ENCODE data around the gene ASTN2.

Gene ASTN2

DNA sequence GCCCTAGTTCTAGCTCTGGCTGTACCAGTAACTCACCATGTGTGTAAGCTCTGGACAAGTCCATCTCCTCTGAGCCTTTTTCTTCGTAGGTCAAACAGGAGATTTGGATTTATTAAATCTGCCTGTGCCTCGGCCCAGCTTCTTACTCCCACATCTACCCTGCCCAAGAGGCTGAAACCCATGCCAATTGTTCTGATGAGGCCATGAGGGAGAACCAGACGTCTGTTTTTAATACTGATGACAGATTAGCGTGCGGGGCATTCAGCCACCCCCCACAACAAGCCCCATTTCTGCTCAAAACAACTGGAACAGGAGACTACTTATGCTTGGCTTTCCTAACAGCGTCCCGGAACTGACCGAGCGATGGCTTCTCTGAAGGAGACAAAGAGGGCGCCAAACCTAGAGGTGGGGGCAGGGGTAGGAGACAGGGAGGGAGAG is 808.9 kb downstream of the ASTN2 start:
- H3K79me1 ChIP-seq (ENCODE audit: low read depth, low read length), result no peaks in the 10 kb centered on the region

DNA sequence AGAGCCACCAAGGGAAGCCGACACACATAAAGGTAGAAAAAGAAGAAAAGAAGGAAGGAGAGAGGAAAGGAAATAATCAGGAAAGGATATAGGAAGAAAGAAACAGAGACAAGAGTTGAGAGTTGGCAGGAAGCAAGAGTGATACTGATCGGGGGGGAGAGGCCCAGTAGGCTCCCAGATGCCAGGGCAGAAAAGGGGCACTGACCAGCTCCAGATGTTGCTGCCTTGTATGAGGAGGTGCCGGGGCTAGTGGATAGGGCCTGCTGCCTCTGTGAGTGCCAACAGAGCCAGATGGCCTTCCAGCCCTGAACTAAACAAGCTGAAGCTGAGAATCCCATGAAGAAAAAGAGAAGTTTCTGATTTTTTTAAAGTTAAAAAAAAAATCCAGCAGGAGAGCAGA is 809.8 kb downstream of the ASTN2 start:
- no CpG with 5 or more reads among the region's 3 CpGs for WGBS, 2 donors (ENCODE audit: extremely low coverage in 2 of 2, insufficient read length in 2 of 2, insufficient replicate concordance in 1 of 2)

More for the DNA sequence above, 808.9 kb downstream of the ASTN2 start:
- H3K4ac ChIP-seq (ENCODE audit: low read length), result no peak overlapping the region
- no peak overlapping the region for H2BK12ac ChIP-seq (ENCODE audit: low read length)
- H4K8ac ChIP-seq (ENCODE audit: low read depth, low read length), result no peak overlapping the region
- no peak overlapping the region for H3K4me3 ChIP-seq (ENCODE audit: low read length in 2 of 2)
- H2BK15ac ChIP-seq (ENCODE audit: low read length), result no peak overlapping the region
- no peak overlapping the region for H2BK5ac ChIP-seq (ENCODE audit: low read length)
- DNase-seq (ENCODE audit: low spot score), result no peak
- peaks cover 0 to 7% of the 10 kb centered on the region in 2 donors for H3K36me3 ChIP-seq (replicated peaks in 1 of 2; ENCODE audit: control insufficient read depth in 2 of 2, insufficient read depth in 2 of 2, low read length in 2 of 2)
- WGBS, 2 donors (ENCODE audit: extremely low coverage in 2 of 2, insufficient read length in 2 of 2, insufficient replicate concordance in 1 of 2), result no CpG with 5 or more reads among the region's 10 CpGs
- no peaks in the 10 kb centered on the region for H3K9me3 ChIP-seq (replicated peaks in 1 of 2; ENCODE audit: control insufficient read depth in 2 of 2, insufficient read depth in 1 of 2, low read depth in 1 of 2, low read length in 2 of 2)
- H3K9ac ChIP-seq (ENCODE audit: low read depth, low read length, poor library complexity), result no peak overlapping the region
- H3K27ac ChIP-seq (replicated peaks; ENCODE audit: low read length), result no peak overlapping the region
- H3K23ac ChIP-seq (ENCODE audit: low read depth, low read length, poor library complexity), result no peak overlapping the region
- H3K18ac ChIP-seq (ENCODE audit: low read length), result peak overlapping the region; percentile 2
- H2AK5ac ChIP-seq (ENCODE audit: low read depth, low read length), result no peak overlapping the region
- H4K91ac ChIP-seq (ENCODE audit: low read depth, low read length, poor library complexity), result no peak overlapping the region
- no peaks in the 10 kb centered on the region for H3K4me1 ChIP-seq (ENCODE audit: control insufficient read depth in 2 of 2, insufficient read depth in 1 of 2, low read depth in 1 of 2, low read length in 2 of 2)
- H2BK120ac ChIP-seq (ENCODE audit: low read depth, low read length), result no peak overlapping the region
- H3K4me2 ChIP-seq (ENCODE audit: insufficient read depth, low read length, poor library complexity, severe bottlenecking), result no peak overlapping the region
- H2AFZ ChIP-seq (ENCODE audit: low read length), result no peak overlapping the region
- H3K27me3 ChIP-seq (ENCODE audit: control insufficient read depth in 3 of 3, insufficient read depth in 3 of 3, low read depth in 1 of 3, low read length in 3 of 3), result no peaks in the 10 kb centered on the region
- H3K14ac ChIP-seq (ENCODE audit: low read length), result no peak overlapping the region

DNA sequence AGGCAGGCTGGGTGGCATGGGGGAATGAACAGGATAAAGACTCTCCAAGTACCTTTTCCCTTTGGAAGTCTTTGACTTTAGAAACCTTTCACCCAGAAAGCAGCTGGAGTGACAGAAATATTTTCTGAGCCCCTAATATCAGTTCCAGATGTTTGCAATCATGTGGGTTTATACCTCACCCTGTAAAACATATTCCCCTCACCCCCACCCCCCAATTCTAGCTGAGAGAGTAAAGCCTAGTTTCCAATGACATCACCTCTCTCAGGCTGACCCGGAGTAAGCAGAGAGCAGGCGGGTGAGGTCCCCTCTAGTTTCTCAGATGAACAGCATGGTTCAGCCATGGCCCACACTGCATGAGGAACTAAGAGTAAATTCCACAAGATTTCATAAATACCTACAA is 810.6 kb downstream of the ASTN2 start:
- H3K23ac ChIP-seq (ENCODE audit: low read depth, low read length, poor library complexity), result no peak overlapping the region
- H2AK5ac ChIP-seq (ENCODE audit: low read depth, low read length), result no peak overlapping the region
- H3K4me2 ChIP-seq (ENCODE audit: insufficient read depth, low read length, poor library complexity, severe bottlenecking), result no peak overlapping the region
- no CpG with 5 or more reads among the region's 2 CpGs for WGBS, 2 donors (ENCODE audit: extremely low coverage in 2 of 2, insufficient read length in 2 of 2, insufficient replicate concordance in 1 of 2)
- no peak overlapping the region for H2BK120ac ChIP-seq (ENCODE audit: low read depth, low read length)
- no peak overlapping the region for H3K4me3 ChIP-seq (ENCODE audit: low read length in 2 of 2)
- no peak overlapping the region for H4K91ac ChIP-seq (ENCODE audit: low read depth, low read length, poor library complexity)
- H3K79me1 ChIP-seq (ENCODE audit: low read depth, low read length), result no peaks in the 10 kb centered on the region
- H2AFZ ChIP-seq (ENCODE audit: low read length), result no peak overlapping the region
- DNase-seq (ENCODE audit: low spot score), result no peak
- no peak overlapping the region for H2BK15ac ChIP-seq (ENCODE audit: low read length)
- peaks cover 0 to 7% of the 10 kb centered on the region in 2 donors for H3K36me3 ChIP-seq (replicated peaks in 1 of 2; ENCODE audit: control insufficient read depth in 2 of 2, insufficient read depth in 2 of 2, low read length in 2 of 2)
- H2BK12ac ChIP-seq (ENCODE audit: low read length), result no peak overlapping the region
- H3K9me3 ChIP-seq (replicated peaks in 1 of 2; ENCODE audit: control insufficient read depth in 2 of 2, insufficient read depth in 1 of 2, low read depth in 1 of 2, low read length in 2 of 2), result no peaks in the 10 kb centered on the region
- H3K4ac ChIP-seq (ENCODE audit: low read length), result no peak overlapping the region
- no peak overlapping the region for H3K14ac ChIP-seq (ENCODE audit: low read length)
- H3K18ac ChIP-seq (ENCODE audit: low read length), result no peak overlapping the region
- H3K4me1 ChIP-seq (ENCODE audit: control insufficient read depth in 2 of 2, insufficient read depth in 1 of 2, low read depth in 1 of 2, low read length in 2 of 2), result no peaks in the 10 kb centered on the region
- no peak overlapping the region for H3K9ac ChIP-seq (ENCODE audit: low read depth, low read length, poor library complexity)
- no peak overlapping the region for H3K27ac ChIP-seq (replicated peaks; ENCODE audit: low read length)
- no peak overlapping the region for H2BK5ac ChIP-seq (ENCODE audit: low read length)
- no peaks in the 10 kb centered on the region for H3K27me3 ChIP-seq (ENCODE audit: control insufficient read depth in 3 of 3, insufficient read depth in 3 of 3, low read depth in 1 of 3, low read length in 3 of 3)
- H4K8ac ChIP-seq (ENCODE audit: low read depth, low read length), result no peak overlapping the region

More for the DNA sequence above, 809.8 kb downstream of the ASTN2 start:
- peaks cover 0 to 7% of the 10 kb centered on the region in 2 donors for H3K36me3 ChIP-seq (replicated peaks in 1 of 2; ENCODE audit: control insufficient read depth in 2 of 2, insufficient read depth in 2 of 2, low read length in 2 of 2)
- no peak overlapping the region for H2BK120ac ChIP-seq (ENCODE audit: low read depth, low read length)
- H4K8ac ChIP-seq (ENCODE audit: low read depth, low read length), result no peak overlapping the region
- H2BK5ac ChIP-seq (ENCODE audit: low read length), result no peak overlapping the region
- H3K18ac ChIP-seq (ENCODE audit: low read length), result no peak overlapping the region
- H3K4me1 ChIP-seq (ENCODE audit: control insufficient read depth in 2 of 2, insufficient read depth in 1 of 2, low read depth in 1 of 2, low read length in 2 of 2), result no peaks in the 10 kb centered on the region
- no peak overlapping the region for H2AK5ac ChIP-seq (ENCODE audit: low read depth, low read length)
- no peak overlapping the region for H3K4me3 ChIP-seq (ENCODE audit: low read length in 2 of 2)
- no peak overlapping the region for H4K91ac ChIP-seq (ENCODE audit: low read depth, low read length, poor library complexity)
- DNase-seq (ENCODE audit: low spot score), result no peak
- H3K9me3 ChIP-seq (replicated peaks in 1 of 2; ENCODE audit: control insufficient read depth in 2 of 2, insufficient read depth in 1 of 2, low read depth in 1 of 2, low read length in 2 of 2), result no peaks in the 10 kb centered on the region
- H2AFZ ChIP-seq (ENCODE audit: low read length), result no peak overlapping the region
- no peak overlapping the region for H3K27ac ChIP-seq (replicated peaks; ENCODE audit: low read length)
- no peak overlapping the region for H3K9ac ChIP-seq (ENCODE audit: low read depth, low read length, poor library complexity)
- H2BK15ac ChIP-seq (ENCODE audit: low read length), result no peak overlapping the region
- no peak overlapping the region for H2BK12ac ChIP-seq (ENCODE audit: low read length)
- no peaks in the 10 kb centered on the region for H3K79me1 ChIP-seq (ENCODE audit: low read depth, low read length)
- no peak overlapping the region for H3K4me2 ChIP-seq (ENCODE audit: insufficient read depth, low read length, poor library complexity, severe bottlenecking)
- no peaks in the 10 kb centered on the region for H3K27me3 ChIP-seq (ENCODE audit: control insufficient read depth in 3 of 3, insufficient read depth in 3 of 3, low read depth in 1 of 3, low read length in 3 of 3)
- no peak overlapping the region for H3K23ac ChIP-seq (ENCODE audit: low read depth, low read length, poor library complexity)
- no peak overlapping the region for H3K4ac ChIP-seq (ENCODE audit: low read length)
- no peak overlapping the region for H3K14ac ChIP-seq (ENCODE audit: low read length)

- H2AFZ ChIP-seq (ENCODE audit: low read length), result no peak overlapping the region
- no peak for DNase-seq (ENCODE audit: low spot score)
- no peak overlapping the region for H4K91ac ChIP-seq (ENCODE audit: low read depth, low read length, poor library complexity)
- H2BK5ac ChIP-seq (ENCODE audit: low read length), result no peak overlapping the region
- H3K36me3 ChIP-seq (replicated peaks in 1 of 2; ENCODE audit: control insufficient read depth in 2 of 2, insufficient read depth in 2 of 2, low read length in 2 of 2), result no peaks in the 10 kb centered on the region
- H3K14ac ChIP-seq (ENCODE audit: low read length), result no peak overlapping the region
- no peak overlapping the region for H3K4me3 ChIP-seq (ENCODE audit: low read length in 2 of 2)
- H2BK120ac ChIP-seq (ENCODE audit: low read depth, low read length), result no peak overlapping the region
- no CpG with 5 or more reads among the region's 2 CpGs for WGBS, 2 donors (ENCODE audit: extremely low coverage in 2 of 2, insufficient read length in 2 of 2, insufficient replicate concordance in 1 of 2)
- H3K27me3 ChIP-seq (ENCODE audit: control insufficient read depth in 3 of 3, insufficient read depth in 3 of 3, low read depth in 1 of 3, low read length in 3 of 3), result no peaks in the 10 kb centered on the region
- no peak overlapping the region for H3K23ac ChIP-seq (ENCODE audit: low read depth, low read length, poor library complexity)
- no peak overlapping the region for H3K9ac ChIP-seq (ENCODE audit: low read depth, low read length, poor library complexity)
- no peak overlapping the region for H3K4me2 ChIP-seq (ENCODE audit: insufficient read depth, low read length, poor library complexity, severe bottlenecking)
- H2BK12ac ChIP-seq (ENCODE audit: low read length), result no peak overlapping the region
- no peak overlapping the region for H2BK15ac ChIP-seq (ENCODE audit: low read length)
- H4K8ac ChIP-seq (ENCODE audit: low read depth, low read length), result no peak overlapping the region
- H3K79me1 ChIP-seq (ENCODE audit: low read depth, low read length), result no peaks in the 10 kb centered on the region
- no peak overlapping the region for H3K4ac ChIP-seq (ENCODE audit: low read length)
- H3K9me3 ChIP-seq (replicated peaks in 1 of 2; ENCODE audit: control insufficient read depth in 2 of 2, insufficient read depth in 1 of 2, low read depth in 1 of 2, low read length in 2 of 2), result no peaks in the 10 kb centered on the region
- no peak overlapping the region for H3K27ac ChIP-seq (replicated peaks; ENCODE audit: low read length)
- H2AK5ac ChIP-seq (ENCODE audit: low read depth, low read length), result no peak overlapping the region
- no peaks in the 10 kb centered on the region for H3K4me1 ChIP-seq (ENCODE audit: control insufficient read depth in 2 of 2, insufficient read depth in 1 of 2, low read depth in 1 of 2, low read length in 2 of 2)
- H3K18ac ChIP-seq (ENCODE audit: low read length), result no peak overlapping the region
These were observed 815.4 kb downstream of the ASTN2 start for GRCh38 chr9:116599342-116599884.
